Nephron (organoid): ENCODE results near the gene SOWAHB.

ENCODE experiments used
- H3K27ac Mint-ChIP-seq, 3 experiments: 2 replicates each; pipeline ENCODE4 v1.8.0; 2020; ENCODE audit warnings: mixed read lengths in 3 of 3, mild to moderate bottlenecking in 2 of 3, moderate library complexity in 1 of 3
- H3K27me3 Mint-ChIP-seq: 2 replicates; pipeline ENCODE4 v1.8.0; 2021; ENCODE audit warnings: low read depth, mild to moderate bottlenecking, moderate library complexity, mixed read lengths
- H3K36me3 Mint-ChIP-seq: 2 replicates; pipeline ENCODE4 v1.8.0; 2020; ENCODE audit warnings: low read depth, mixed read lengths
- H3K4me1 Mint-ChIP-seq: 2 replicates; pipeline ENCODE4 v1.8.0; 2020; ENCODE audit warnings: mixed read lengths
- H3K4me3 Mint-ChIP-seq, 3 experiments: 2 replicates each; pipeline ENCODE4 v1.8.0; 2020; ENCODE audit warnings: mild to moderate bottlenecking in 3 of 3, mixed read lengths in 3 of 3, moderate library complexity in 2 of 3
- H3K9me3 Mint-ChIP-seq: 2 replicates; pipeline ENCODE4 v1.8.0; 2020; ENCODE audit warnings: mixed read lengths
- CTCF ChIP-seq, 3 experiments: fragments of 200-600 bp; sonication (generic); IDR thresholded peaks; one replicate each; pipeline ENCODE4 v1.5.0; 2021; ENCODE audit warnings: antibody characterized with exemption in 3 of 3; ENCODE audit not compliant: unreplicated experiment in 3 of 3

SOWAHB gene

GRCh38 chr4:76897536-76898384 is at the start of gene SOWAHB:
SOWAHB (minus strand) TSS chr4:76898144; CDS start chr4:76897849, 295 bp downstream.
- H3K9me3 Mint-ChIP-seq = no peaks in the 10 kb centered on the region
- no peak for TF ChIP-seq CTCF (IDR thresholded peaks at IDR 0.05; ENCODE audit: unreplicated experiment in 3 of 3)
- peaks cover 19% of the 10 kb centered on the region for H3K4me1 Mint-ChIP-seq
- H3K4me3 Mint-ChIP-seq = peak within 1 kb of the TSS; percentile 64 to 78 (median 75)
- H3K27me3 Mint-ChIP-seq = peaks cover 51% of the 10 kb centered on the region
- no peaks in the 10 kb centered on the region for H3K36me3 Mint-ChIP-seq
- peak within 1 kb of the TSS in 2 of 3 experiments; percentile 10 to 62 for H3K27ac Mint-ChIP-seq

GRCh38 chr4:76947369-76947768 is 49.4 kb upstream of the SOWAHB start:
- TF ChIP-seq CTCF (IDR thresholded peaks at IDR 0.05; ENCODE audit: unreplicated experiment in 3 of 3) = no peak
- peaks cover 15% of the 10 kb centered on the region for H3K9me3 Mint-ChIP-seq
- peaks cover 44% of the 10 kb centered on the region for H3K4me1 Mint-ChIP-seq
- no peaks in the 10 kb centered on the region for H3K27me3 Mint-ChIP-seq
- H3K36me3 Mint-ChIP-seq = peaks cover 46% of the 10 kb centered on the region
- peak overlapping the region; percentile 85 to 93 (median 90) for H3K4me3 Mint-ChIP-seq
- H3K27ac Mint-ChIP-seq = peak overlapping the region; percentile 58 to 97 (median 89)

GRCh38 chr4:76943790-76944189 is 45.8 kb upstream of the SOWAHB start:
- peaks cover under 1% of the 10 kb centered on the region for H3K27me3 Mint-ChIP-seq
- peaks cover 29% of the 10 kb centered on the region for H3K9me3 Mint-ChIP-seq
- no peak overlapping the region for H3K4me3 Mint-ChIP-seq
- H3K27ac Mint-ChIP-seq = no peak overlapping the region
- TF ChIP-seq CTCF (IDR thresholded peaks at IDR 0.05; ENCODE audit: unreplicated experiment in 3 of 3) = no peak
- H3K4me1 Mint-ChIP-seq = peaks cover 29% of the 10 kb centered on the region
- peaks cover 77% of the 10 kb centered on the region for H3K36me3 Mint-ChIP-seq

- H3K27ac Mint-ChIP-seq = no peak overlapping the region
- peaks cover 3% of the 10 kb centered on the region for H3K27me3 Mint-ChIP-seq
- no peak overlapping the region for H3K4me3 Mint-ChIP-seq
- H3K4me1 Mint-ChIP-seq = peaks cover 25% of the 10 kb centered on the region
- peaks cover 29% of the 10 kb centered on the region for H3K9me3 Mint-ChIP-seq
- peaks cover 82% of the 10 kb centered on the region for H3K36me3 Mint-ChIP-seq
- no peak for TF ChIP-seq CTCF (IDR thresholded peaks at IDR 0.05; ENCODE audit: unreplicated experiment in 3 of 3)
Measured at GRCh38 chr4:76943129-76943620, 45.2 kb upstream of the SOWAHB start.

GRCh38 chr4:76939184-76939583 is 41.2 kb upstream of the SOWAHB start:
- Mint-ChIP-seq H3K4me1 (peaks cover 6% of the 10 kb centered on the region), H3K36me3 (peaks cover 62% of the 10 kb centered on the region), H3K9me3 (peaks cover 26% of the 10 kb centered on the region), H3K4me3 (no peak overlapping the region), H3K27ac (no peak overlapping the region), H3K27me3 (peaks cover 3% of the 10 kb centered on the region)
- TF ChIP-seq CTCF (IDR thresholded peaks at IDR 0.05; ENCODE audit: unreplicated experiment in 3 of 3) = no peak
